Spinal cord (tissue), 10 donors: ENCODE data around the gene ADGRB2. TPM values are rescaled to one million over a fixed set of nuclear protein-coding genes. Genes with fewer than 3 reads are reported as not detected.

Experiments used
- DNase-seq, 6 donors: peaks; one replicate each; pipeline versions ENCODE4 v3.0.0 to v3.0.0-alpha.2; 2013 to 2015; ENCODE audit warnings: low spot score in 6 of 6, low read depth in 4 of 6
- H3K27ac ChIP-seq: one replicate; pipeline ENCODE4 v1.5.1; 2013; ENCODE audit warnings: low read depth, low read length, control low read depth
- H3K27me3 ChIP-seq: one replicate; pipeline ENCODE4 v1.6.1; 2013; ENCODE audit warnings: low read length; ENCODE audit not compliant: control insufficient read depth, insufficient read depth
- H3K36me3 ChIP-seq: one replicate; pipeline ENCODE4 v1.6.1; 2013; ENCODE audit warnings: low read length; ENCODE audit not compliant: control insufficient read depth, insufficient read depth
- H3K4me1 ChIP-seq: one replicate; pipeline ENCODE4 v1.6.1; 2013; ENCODE audit warnings: low read length; ENCODE audit not compliant: control insufficient read depth, insufficient read depth
- H3K4me3 ChIP-seq: one replicate; pipeline ENCODE4 v1.5.1; 2013; ENCODE audit warnings: low read depth, low read length, control low read depth
- H3K9me3 ChIP-seq: one replicate; pipeline ENCODE4 v1.6.1; 2013; ENCODE audit warnings: low read length; ENCODE audit not compliant: control insufficient read depth, insufficient read depth
- WGBS: methylation state at CpG from one replicate; pipeline ENCODE4 v1.1.5; 2013; ENCODE audit warnings: missing lambda C conversion rate; ENCODE audit not compliant: insufficient coverage; 5-methylcytosine and 5-hydroxymethylcytosine counted together
- polyA plus RNA-seq, 2 donors: library from polyadenylated mRNA; unstranded; fragments of 120-200 nt; gene quantifications; one replicate each; pipeline ENCODE4 v1.2.1, GENCODE V29; 2013; ENCODE audit not compliant: insufficient read length in 2 of 2
- total RNA-seq, 2 donors: library from RNA; depleted of rRNA in 1 of 2; stranded (reverse); fragments of 120-200 nt in 1 of 2; fragments of >200 nt in 1 of 2; gene quantifications; one replicate each; pipeline versions ENCODE4 v1.2.3 to v1.2.4, GENCODE V29; 2013 to 2014
- donor health status: healthy.

Gene ADGRB2
- total and polyA plus RNA-seq, 4 donors: 37.7 to 142 (median 89.5) TPM

- DNase-seq: peak in 2 of 6 donors; percentile 78 to 88
- Histone ChIP-seq H3K27me3 (no peaks in the 10 kb centered on the region), H3K4me3 (no peak overlapping the region), H3K27ac (no peak overlapping the region), H3K9me3 (no peaks in the 10 kb centered on the region), H3K4me1 (peaks cover 4% of the 10 kb centered on the region), H3K36me3 (no peaks in the 10 kb centered on the region)
- WGBS: 66% methylated on average over 12 of the region's 13 CpGs
These were observed 31.9 kb upstream of the ADGRB2 start for GRCh38 chr1:31795801-31796621.

- no peak overlapping the region for H3K4me3 ChIP-seq
- H3K4me1 ChIP-seq: peaks cover 10% of the 10 kb centered on the region
- WGBS: 50% methylated on average over 1 of the region's 2 CpGs
- no peaks in the 10 kb centered on the region for H3K27me3 ChIP-seq
- H3K36me3 ChIP-seq: no peaks in the 10 kb centered on the region
- no peak for DNase-seq
- no peaks in the 10 kb centered on the region for H3K9me3 ChIP-seq
- no peak overlapping the region for H3K27ac ChIP-seq
These were observed 31.0 kb upstream of the ADGRB2 start for GRCh38 chr1:31795096-31795675.

GRCh38 chr1:31793586-31794285, 29.6 kb upstream of the ADGRB2 start:
- no peaks in the 10 kb centered on the region for H3K9me3 ChIP-seq
- no peaks in the 10 kb centered on the region for H3K36me3 ChIP-seq
- H3K27me3 ChIP-seq: no peaks in the 10 kb centered on the region
- H3K4me3 ChIP-seq: no peak overlapping the region
- WGBS: 78% methylated on average over 10 of the region's 13 CpGs
- no peak for DNase-seq
- no peak overlapping the region for H3K27ac ChIP-seq
- peaks cover 15% of the 10 kb centered on the region for H3K4me1 ChIP-seq

GRCh38 chr1:31793086-31793485, 28.9 kb upstream of the ADGRB2 start:
- Histone ChIP-seq H3K4me3 (no peak overlapping the region), H3K4me1 (peaks cover 22% of the 10 kb centered on the region), H3K27ac (no peak overlapping the region), H3K36me3 (no peaks in the 10 kb centered on the region), H3K27me3 (no peaks in the 10 kb centered on the region), H3K9me3 (no peaks in the 10 kb centered on the region)
- DNase-seq: no peak
- WGBS: 83% methylated on average over 6 of the region's 6 CpGs

- Histone ChIP-seq H3K9me3 (no peaks in the 10 kb centered on the region), H3K27ac (no peak overlapping the region), H3K36me3 (no peaks in the 10 kb centered on the region), H3K4me1 (peaks cover 26% of the 10 kb centered on the region), H3K4me3 (no peak overlapping the region), H3K27me3 (no peaks in the 10 kb centered on the region)
- WGBS: 63% methylated on average over 4 of the region's 4 CpGs
- DNase-seq: no peak
These were observed 28.4 kb upstream of the ADGRB2 start for GRCh38 chr1:31792541-31792940.

GRCh38 chr1:31792116-31792515, 28.0 kb upstream of the ADGRB2 start:
- Histone ChIP-seq H3K27ac (no peak overlapping the region), H3K36me3 (no peaks in the 10 kb centered on the region), H3K4me3 (no peak overlapping the region), H3K4me1 (peaks cover 30% of the 10 kb centered on the region), H3K9me3 (no peaks in the 10 kb centered on the region), H3K27me3 (no peaks in the 10 kb centered on the region)
- no peak for DNase-seq
- 88% methylated on average over 10 of the region's 11 CpGs for WGBS

- 83% methylated on average over 6 of the region's 13 CpGs for WGBS
- Histone ChIP-seq H3K27ac (no peak overlapping the region), H3K9me3 (no peaks in the 10 kb centered on the region), H3K4me1 (peaks cover 30% of the 10 kb centered on the region), H3K4me3 (no peak overlapping the region), H3K36me3 (no peaks in the 10 kb centered on the region), H3K27me3 (no peaks in the 10 kb centered on the region)
- no peak for DNase-seq
These were observed 27.2 kb upstream of the ADGRB2 start for GRCh38 chr1:31791131-31791858.

- no peak overlapping the region for H3K27ac ChIP-seq
- peaks cover 30% of the 10 kb centered on the region for H3K4me1 ChIP-seq
- DNase-seq: no peak
- no peaks in the 10 kb centered on the region for H3K27me3 ChIP-seq
- H3K9me3 ChIP-seq: no peaks in the 10 kb centered on the region
- no peak overlapping the region for H3K4me3 ChIP-seq
- 87% methylated on average over 10 of the region's 11 CpGs for WGBS
- no peaks in the 10 kb centered on the region for H3K36me3 ChIP-seq
These were observed 26.5 kb upstream of the ADGRB2 start for GRCh38 chr1:31790641-31791091.

- H3K4me3 ChIP-seq: no peak overlapping the region
- no peaks in the 10 kb centered on the region for H3K27me3 ChIP-seq
- H3K9me3 ChIP-seq: no peaks in the 10 kb centered on the region
- WGBS: 86% methylated on average over 3 of the region's 3 CpGs
- no peak for DNase-seq
- H3K4me1 ChIP-seq: peaks cover 36% of the 10 kb centered on the region
- no peaks in the 10 kb centered on the region for H3K36me3 ChIP-seq
- H3K27ac ChIP-seq: no peak overlapping the region
These were observed 26.0 kb upstream of the ADGRB2 start for GRCh38 chr1:31790140-31790539.
